Tibial nerve (tissue), 4 donors: ENCODE measurements around the gene LSM5.

Source experiments
- EP300 ChIP-seq, 2 donors: sonication (generic); formaldehyde crosslinking; IDR thresholded peaks; one replicate each; pipeline ENCODE4 v1.6.1; 2017; ENCODE audit warnings: antibody characterized with exemption in 2 of 2, mild to moderate bottlenecking in 1 of 2
- POLR2A ChIP-seq, 2 donors: fragments of 450-650 bp; IDR thresholded peaks; one replicate each; pipeline ENCODE4 v1.6.1; 2017; ENCODE audit warnings: antibody characterized with exemption in 2 of 2, mild to moderate bottlenecking in 2 of 2, moderate library complexity in 2 of 2
- TF ChIP-seq, protein P1 (sequence below), 5 experiments: fragments of 200-600 bp in 3 of 5; fragments of 450-650 bp in 2 of 5; sonication (generic) in 3 of 5; IDR thresholded peaks; one replicate each; pipeline ENCODE4 v1.5.1; 2016 to 2019; ENCODE audit warnings: antibody characterized with exemption in 5 of 5, mild to moderate bottlenecking in 3 of 5, moderate library complexity in 2 of 5

DNA sequence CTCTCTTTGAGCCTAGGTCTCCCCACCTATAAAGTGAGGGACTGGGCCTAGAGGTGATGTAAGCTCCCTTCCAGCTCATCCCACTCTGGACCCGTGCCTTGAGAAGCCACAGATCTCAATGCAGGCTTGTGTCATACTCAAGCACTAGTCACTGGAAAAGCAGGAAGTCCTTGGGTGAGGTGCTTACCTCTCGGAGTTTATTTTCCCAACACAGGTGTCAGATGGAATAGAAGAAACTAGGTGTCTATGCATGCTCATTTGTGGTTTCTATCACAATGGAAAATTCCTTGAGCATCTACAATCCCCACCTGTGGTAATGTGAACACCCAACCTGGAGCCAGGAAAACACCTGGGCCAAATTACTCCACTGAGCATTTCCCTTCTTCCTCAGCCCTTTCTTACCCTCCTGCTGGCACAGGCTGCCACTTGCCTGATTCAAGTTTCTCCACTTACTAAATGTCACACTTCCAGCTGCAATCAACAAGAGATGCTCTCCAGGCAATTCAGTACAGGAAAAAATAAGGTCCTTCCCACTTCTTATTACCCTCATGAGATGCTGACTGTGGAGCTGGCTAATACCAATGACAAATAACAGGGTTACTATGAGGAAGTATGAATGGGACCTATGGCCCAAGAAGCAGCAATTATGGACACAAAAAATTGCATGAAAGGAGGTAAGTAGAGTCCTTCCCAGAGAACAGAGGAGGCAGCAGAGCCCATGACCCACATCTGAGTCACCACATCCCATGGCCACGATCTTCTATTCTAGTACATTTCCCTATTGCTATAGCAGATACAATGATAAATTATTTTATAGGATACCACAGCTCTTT, 13.1 kb downstream of the LSM5 start:
- TF ChIP-seq, protein P1, sequence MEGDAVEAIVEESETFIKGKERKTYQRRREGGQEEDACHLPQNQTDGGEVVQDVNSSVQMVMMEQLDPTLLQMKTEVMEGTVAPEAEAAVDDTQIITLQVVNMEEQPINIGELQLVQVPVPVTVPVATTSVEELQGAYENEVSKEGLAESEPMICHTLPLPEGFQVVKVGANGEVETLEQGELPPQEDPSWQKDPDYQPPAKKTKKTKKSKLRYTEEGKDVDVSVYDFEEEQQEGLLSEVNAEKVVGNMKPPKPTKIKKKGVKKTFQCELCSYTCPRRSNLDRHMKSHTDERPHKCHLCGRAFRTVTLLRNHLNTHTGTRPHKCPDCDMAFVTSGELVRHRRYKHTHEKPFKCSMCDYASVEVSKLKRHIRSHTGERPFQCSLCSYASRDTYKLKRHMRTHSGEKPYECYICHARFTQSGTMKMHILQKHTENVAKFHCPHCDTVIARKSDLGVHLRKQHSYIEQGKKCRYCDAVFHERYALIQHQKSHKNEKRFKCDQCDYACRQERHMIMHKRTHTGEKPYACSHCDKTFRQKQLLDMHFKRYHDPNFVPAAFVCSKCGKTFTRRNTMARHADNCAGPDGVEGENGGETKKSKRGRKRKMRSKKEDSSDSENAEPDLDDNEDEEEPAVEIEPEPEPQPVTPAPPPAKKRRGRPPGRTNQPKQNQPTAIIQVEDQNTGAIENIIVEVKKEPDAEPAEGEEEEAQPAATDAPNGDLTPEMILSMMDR (IDR thresholded peaks at IDR 0.05) = no peak
- no peak for TF ChIP-seq POLR2A (IDR thresholded peaks at IDR 0.05)
- TF ChIP-seq EP300 (IDR thresholded peaks at IDR 0.05) = no peak
